ENCODE data around the gene TRIP12.

DNA sequence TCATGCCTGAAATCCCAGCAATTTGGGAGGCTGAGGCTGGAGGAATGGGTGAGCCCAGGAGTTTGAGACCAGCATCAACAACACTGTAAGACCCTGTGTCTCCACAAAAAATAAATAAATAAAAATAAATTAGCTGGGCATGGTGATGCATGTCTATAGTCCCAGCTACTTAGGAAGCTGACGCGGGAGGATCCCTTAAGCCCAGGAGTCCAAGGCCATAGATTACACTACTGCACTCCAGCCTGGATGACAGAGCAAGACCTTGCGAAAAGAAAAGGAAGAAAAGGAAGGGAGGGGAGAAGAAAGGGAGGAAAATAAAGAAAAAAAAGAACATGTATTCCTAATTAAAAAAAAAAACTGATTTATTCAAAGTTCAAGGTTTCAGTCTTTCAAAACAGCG is 78.2 kb downstream of the TRIP12 start:
- TF ChIP-seq, protein P1, sequence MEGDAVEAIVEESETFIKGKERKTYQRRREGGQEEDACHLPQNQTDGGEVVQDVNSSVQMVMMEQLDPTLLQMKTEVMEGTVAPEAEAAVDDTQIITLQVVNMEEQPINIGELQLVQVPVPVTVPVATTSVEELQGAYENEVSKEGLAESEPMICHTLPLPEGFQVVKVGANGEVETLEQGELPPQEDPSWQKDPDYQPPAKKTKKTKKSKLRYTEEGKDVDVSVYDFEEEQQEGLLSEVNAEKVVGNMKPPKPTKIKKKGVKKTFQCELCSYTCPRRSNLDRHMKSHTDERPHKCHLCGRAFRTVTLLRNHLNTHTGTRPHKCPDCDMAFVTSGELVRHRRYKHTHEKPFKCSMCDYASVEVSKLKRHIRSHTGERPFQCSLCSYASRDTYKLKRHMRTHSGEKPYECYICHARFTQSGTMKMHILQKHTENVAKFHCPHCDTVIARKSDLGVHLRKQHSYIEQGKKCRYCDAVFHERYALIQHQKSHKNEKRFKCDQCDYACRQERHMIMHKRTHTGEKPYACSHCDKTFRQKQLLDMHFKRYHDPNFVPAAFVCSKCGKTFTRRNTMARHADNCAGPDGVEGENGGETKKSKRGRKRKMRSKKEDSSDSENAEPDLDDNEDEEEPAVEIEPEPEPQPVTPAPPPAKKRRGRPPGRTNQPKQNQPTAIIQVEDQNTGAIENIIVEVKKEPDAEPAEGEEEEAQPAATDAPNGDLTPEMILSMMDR (IDR thresholded peaks at IDR 0.05; ENCODE audit: low read length): no peak
- no peak for TF ChIP-seq EZH2 (optimal IDR thresholded peaks at IDR 0.05; ENCODE audit: low read depth, low read length)

All from MM.1S (cell line).